ENCODE results near the gene FBXO10.
"Not testable (repeated sequence)": the region's sequence is repeated elsewhere in the genome, so short reads cannot be mapped to it uniquely, and the experiment has no call there.

Gene FBXO10, protein sequence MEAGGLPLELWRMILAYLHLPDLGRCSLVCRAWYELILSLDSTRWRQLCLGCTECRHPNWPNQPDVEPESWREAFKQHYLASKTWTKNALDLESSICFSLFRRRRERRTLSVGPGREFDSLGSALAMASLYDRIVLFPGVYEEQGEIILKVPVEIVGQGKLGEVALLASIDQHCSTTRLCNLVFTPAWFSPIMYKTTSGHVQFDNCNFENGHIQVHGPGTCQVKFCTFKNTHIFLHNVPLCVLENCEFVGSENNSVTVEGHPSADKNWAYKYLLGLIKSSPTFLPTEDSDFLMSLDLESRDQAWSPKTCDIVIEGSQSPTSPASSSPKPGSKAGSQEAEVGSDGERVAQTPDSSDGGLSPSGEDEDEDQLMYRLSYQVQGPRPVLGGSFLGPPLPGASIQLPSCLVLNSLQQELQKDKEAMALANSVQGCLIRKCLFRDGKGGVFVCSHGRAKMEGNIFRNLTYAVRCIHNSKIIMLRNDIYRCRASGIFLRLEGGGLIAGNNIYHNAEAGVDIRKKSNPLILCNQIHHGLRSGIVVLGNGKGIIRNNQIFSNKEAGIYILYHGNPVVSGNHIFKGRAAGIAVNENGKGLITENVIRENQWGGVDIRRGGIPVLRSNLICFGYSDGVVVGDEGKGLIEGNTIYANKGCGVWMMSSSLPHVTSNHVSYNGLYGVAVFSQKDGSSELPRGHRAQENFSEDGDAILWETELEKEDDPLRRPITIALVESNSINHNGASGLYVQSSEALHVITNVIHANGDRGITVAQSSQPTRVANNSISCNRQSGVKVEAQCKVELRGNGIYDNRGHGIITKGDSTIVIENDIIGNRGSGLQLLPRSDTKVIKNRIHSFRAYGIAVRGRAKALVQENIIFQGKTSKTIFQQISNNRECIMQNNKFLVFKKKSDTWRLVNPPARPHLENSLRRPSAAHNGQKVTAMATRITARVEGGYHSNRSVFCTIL

DNA sequence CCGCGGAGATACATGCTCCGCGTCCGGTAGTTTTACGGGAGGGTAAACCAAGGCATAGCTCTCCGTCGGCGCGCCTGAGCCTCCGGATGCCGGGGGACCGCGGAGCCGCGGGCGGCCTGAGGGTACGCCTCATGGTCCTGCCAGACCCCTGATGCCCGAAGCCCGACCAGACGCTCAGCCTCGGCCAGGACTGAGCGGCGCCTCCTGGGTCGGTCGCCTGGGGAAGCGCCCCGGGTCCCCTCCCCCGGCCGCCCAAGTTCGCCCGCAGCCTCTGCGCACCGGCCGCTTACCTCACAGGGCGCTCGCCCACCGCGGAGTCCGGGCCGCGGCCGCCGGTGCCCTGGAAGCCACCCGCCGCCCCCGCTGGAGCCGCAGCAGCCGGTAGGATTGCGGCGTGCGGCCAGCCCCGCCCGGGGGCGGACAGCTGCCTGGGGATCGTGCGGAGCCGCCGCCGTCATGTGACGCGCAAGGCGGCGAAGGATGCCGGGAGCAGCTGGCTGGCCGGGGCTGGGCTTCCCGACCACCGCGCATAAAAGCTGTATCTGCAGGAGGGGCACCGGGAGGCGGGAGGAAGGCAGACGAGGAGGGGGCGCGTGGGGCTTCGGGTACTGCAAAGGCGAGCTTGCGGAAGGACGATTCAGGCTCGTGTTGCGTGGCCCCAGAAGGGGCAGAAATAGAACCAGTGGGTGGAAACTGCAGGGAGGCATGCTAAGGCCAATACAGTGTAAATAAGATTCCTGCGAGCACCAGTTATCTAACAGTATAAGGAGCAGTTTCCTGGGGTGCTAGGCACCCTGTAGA is at the start of gene FBXO10:
Gene FBXO10, minus strand, starts transcription at position 460 of the 801 bp plus-strand sequence. CDS start 34,612 bp downstream, outside the sequence.
- DNase-seq, result peak; percentile 24 to 51

DNA sequence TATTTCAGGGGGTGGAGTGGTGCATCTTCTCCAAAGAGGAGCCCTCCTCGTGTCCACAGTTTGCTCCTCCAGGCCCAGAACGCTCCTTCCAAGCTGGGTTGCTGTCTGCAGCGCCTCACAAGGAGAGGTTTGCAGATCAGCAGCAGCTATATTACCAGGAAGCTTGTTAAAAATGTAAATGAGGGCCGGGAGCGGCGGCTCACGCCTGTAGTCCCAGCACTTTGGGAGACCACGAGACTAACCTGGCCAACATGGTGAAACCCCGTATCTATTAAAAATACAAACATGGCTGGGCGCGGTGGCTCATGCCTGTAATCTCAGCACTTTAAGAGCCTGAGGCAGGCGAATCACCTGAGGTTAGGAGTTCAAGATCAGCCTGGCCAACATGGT is 49.6 kb upstream of the FBXO10 start:
- no peak for DNase-seq

DNA sequence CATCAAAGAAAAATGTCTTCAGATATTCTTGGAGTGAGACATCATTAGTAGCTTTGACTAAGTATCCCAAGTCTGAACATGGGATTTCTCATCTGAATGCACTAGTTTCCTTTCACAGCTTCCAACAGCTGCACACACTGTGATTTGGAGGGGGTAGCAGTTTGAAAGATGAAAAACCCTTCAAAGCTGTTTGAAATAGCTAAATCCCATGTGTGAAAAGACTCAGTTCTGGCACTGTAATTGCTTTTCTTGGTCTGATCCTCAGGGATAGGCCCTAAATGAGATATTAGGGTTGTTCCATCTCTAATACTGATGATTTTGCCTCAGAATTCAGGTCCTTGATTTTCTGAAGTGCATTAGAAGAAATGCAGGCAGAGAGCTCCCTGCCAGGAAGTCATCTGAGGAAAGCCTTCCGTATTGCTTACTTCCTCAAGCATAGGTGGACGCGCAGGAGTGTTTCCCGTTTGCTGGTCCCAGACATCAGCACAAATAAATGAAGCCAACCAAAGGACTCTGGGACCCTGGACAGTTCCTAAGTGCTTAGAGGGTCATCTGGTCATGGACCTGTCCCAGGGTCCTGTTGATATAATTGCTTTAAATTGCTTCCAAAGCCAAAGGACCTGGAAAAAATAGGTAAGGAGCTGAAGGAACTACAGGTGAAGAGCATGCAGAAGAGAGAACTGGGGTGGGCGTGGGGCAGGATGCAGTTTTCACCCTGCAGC is 49.0 kb upstream of the FBXO10 start:
- DNase-seq, result no peak

DNA sequence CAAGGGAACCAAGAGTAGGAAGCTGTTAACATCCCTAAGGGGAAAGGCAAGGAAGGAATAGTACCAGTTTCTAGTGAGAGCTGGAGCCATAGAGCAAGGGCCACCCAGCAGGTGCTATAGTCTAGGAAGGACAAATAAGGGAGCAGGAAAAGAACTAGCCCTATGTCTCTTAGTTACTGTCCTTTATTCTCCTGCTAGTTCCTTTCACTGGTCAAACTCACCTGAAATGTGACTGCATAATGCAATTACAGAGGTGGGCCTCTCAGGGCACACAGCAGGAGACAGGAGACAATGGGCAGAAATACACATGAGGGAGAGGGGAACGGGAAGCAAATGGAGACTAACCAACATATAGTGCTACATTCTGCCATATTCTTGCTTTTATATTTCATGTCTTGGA is 47.9 kb upstream of the FBXO10 start:
- DNase-seq, result no peak

DNA sequence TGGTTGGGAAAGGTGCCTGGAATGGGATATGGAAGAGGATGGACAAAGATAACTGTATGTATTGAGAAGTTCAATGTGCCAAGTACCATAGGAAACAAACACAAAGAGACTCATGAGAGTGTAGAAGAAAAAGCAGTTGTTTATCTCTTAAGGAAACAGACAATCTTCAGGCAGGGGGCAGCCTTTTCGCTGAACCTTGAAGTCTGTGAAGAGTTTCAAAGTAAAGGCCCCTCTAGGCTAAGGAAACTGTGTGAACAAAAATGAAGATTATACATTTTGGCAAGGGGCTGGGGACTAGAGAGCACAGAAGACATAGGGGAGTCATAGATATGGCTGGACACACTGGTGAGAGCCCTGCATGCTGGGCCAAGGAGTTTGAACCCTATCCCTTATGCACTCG is 47.1 kb upstream of the FBXO10 start:
- no peak for DNase-seq

DNA sequence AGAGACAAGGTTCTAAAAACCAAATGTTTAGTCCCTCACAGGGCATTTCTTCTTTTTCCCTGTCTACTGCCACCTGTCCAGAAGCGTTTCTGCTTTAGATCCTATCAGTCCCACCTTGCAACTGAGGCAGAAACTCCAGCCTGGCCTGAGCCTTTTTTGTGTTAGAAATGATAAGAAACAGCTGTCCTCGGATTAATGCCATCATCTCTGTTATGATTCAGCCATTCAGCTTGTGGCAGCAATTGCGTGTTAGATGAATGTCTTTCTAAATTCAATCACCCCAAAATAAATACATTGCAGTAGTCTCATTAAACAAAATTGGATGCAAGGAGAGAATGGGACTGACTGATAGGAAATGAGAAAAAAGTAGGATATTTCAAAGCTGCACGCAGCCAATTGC is 46.3 kb upstream of the FBXO10 start:
- no peak for DNase-seq

DNA sequence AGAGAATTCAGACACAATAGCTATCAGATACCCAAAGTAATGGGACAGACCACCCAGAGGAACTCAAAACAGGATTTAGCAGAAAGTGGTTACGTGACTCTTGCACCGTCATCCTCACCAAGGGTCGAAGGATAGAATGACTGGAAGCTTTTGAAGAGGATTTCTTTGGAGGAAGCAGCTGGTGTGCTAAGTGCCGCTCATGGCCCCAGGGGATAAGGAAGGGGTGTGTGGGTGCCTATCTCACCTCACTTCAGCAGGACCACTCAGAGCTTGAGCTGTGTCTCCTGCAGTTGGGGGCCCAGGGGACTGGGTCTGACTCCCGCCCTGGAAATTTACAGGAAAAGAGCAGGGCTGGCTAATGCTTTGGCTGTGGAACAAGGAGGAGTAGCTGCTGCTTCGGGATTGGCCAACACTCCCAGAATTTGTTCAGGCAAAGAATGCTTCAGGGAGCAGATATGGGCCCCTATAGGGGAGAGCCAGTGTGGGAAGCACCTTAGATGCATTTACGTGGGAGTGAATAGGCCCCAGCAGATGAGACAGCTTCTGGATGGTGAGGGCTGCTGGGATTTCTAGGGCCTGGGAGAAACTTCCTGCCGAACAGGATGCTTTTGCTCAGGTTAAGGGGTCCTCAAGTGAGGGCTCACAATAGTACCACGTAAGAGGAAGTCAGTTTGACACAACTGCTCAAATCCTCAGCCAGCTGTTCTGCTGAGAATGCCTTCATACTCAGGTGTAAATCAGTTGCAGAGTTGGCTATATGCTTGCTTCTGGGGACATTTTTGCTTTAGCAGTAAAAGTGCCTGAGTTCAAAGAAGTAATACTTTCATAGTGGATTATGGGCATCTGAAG is 45.3 kb upstream of the FBXO10 start:
- DNase-seq, result no peak

DNA sequence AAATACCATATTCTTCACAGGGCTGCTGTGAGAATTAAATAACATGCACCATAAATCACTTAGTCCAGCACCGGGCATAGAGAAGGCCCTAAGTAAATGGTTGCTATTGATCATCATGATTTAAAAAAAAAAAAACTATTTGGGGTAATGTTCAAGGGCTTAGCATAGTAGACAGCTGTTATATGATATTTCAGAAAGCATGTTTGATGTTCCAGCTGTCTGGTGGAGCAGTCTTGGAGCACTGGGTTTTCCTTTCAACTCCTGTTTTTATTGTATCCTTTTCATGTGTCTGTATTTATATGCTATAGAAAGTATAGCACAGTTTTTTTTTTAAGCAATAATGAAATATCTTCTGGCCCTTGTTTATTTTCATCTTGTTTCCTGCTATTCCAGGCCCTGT is 44.2 kb upstream of the FBXO10 start:
- DNase-seq, result no peak

DNA sequence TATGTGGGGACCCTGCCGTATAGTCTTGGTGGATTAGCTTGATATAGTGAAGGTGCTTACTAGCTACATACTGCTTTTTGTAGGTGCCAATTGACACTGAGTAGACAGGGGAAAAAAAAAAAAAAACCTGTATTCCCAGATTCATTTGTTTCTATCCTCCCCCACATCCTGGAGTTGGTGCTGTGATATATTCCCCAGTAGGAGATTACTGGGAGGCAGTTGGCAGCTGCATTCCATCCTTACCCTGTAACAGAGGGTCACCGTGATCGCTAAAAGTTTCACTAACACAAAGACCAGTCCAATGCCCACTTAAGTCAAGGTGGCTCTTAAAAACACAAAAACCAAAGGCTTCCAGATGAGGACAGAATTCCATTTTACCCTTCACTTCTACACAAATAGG is 43.6 kb upstream of the FBXO10 start:
- DNase-seq, result no peak

DNA sequence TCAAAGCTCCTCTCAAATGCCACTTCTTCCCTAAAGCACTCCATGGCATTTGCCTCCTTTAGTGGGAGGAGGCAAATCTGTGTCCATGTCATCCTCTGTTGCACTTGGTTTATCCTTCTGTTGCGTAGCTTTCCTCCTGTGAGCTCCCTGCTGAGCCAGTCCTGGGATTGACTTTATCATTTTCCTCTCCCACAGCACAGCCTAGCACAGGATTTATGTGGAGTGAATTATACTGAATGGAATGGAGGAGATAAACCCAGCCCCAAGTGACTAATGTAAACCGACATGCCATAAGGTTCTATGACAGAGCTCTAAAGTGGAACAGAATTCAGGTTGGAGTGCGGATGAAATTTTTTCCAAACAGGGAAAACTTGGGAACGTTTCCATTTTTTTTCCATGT is 42.6 kb upstream of the FBXO10 start:
- DNase-seq, result no peak

DNA sequence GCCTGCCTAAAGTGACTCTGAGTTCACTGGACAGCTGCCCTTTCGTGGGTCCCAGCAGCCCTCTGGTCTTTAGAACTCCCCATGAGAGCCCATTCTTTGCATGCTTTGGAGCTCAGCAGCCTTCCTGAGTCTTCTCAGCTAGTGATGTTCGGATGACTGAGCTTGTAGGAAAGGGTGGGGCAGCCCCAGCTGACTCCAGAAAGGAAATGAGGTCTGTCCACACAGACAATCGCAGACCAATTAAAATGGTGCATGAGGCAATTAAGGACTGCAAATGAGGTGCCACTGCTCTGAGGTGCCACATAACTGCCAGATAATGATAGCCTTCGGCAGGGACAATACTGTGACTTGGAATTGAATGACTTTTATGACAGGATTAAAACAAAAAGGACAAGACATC is 41.7 kb upstream of the FBXO10 start:
- no peak for DNase-seq

DNA sequence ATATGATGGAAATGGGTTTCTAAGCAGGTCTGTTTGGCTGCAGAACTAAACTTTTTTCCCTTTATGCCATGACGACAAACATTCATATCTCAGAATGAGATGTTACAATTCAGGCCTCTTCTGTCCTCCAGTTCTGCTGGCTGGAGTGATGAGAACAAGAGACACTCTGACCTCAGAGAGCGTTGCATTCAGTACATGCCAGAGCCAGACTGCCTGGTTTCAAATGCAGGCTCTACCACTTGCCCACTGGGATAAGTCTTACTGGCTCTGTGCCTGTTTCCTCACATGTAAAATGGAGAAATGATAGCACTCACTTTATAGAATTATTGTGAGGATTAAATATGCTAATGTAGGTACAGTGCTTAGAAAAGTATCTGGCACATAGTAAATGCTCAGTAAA is 41.0 kb upstream of the FBXO10 start:
- no peak for DNase-seq

DNA sequence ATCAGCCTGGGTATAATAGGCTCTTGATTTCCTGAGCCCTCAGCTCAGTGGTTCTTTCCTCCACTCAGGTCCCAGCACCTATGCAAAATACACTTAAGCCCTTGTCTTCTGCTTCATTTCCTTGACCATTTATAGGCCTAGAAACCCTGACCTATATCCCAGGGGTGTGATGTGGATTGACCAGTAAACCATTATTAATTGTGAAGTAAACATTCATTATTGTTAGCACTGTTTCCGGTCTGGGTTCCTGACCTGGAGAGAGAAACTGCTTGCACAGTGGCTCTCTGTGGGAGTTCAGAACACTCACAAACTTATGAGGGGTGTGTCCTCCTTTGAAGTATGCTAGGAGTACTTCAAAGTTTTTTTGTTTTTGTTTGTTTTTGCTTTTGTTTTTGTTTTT is 35.8 kb upstream of the FBXO10 start:
- DNase-seq, result no peak

DNA sequence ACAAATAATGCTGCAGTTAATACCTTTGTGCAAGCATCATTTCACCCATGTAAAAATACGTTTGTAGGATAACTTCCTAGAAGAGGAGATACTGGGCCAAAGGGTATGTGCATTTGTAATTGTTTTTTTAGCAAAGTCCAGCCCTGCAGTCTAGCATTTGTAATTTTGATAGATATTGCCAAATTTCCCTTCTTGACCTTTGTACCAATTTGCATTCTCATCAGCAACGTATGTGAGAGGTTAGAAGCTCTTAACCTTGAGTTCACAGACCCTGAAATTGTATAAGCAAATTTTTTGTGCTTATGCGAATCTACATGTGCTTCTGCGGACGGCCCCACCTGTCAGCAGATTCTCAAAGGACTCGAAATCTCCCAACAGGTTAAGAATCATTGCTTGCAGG is 34.8 kb upstream of the FBXO10 start:
- no peak for DNase-seq

DNA sequence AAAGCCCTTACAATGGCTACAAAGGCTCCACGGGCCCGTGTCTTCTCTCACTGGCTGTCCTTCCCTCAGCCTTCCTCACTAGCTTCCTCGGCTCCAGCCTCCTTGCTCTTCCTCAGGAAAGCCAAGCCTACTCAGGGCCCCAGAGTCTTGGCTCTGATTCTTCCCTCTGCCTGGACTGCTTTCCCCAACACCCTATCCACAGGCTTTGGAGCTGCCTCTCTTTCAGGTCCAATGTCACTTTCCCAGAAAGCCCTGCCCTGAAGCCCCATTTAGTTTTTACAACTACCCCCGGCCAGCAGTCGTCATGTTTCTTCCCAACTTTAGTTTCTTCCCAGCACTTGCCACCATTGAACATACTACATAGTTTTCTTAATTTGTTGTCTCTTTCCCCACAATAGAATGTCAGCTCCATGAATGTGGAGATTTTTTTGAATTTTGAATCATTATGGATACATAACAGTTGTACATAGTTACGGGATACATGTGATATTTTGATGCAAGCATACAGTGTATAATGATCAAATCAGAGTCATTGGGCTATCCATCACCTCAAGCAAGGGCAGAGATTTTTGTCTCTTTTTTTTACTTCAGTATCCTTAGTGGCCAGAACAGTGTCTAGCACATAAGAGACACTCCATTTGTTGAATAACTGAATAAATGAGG is 33.7 kb upstream of the FBXO10 start:
- no peak for DNase-seq

DNA sequence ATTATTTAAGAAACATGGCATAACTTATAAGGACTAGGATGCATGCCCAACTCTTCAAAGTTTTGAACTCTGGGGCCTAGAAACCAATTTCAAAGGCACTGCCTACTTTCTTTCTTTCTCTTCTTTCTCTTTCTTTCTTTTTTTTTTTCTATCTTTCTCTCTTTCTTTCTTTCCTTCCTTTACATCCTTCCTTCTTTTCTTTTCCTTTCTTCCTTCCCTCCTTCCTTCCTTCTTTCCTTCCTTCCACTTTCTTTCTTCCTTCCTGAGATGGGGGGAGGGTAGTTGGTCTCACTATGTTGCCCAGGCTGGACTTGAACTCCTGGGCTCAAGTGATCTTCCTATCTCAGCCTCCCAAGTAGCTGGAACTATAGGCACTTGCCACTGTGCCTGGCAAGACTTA is 32.1 kb upstream of the FBXO10 start:
- DNase-seq, result no peak

DNA sequence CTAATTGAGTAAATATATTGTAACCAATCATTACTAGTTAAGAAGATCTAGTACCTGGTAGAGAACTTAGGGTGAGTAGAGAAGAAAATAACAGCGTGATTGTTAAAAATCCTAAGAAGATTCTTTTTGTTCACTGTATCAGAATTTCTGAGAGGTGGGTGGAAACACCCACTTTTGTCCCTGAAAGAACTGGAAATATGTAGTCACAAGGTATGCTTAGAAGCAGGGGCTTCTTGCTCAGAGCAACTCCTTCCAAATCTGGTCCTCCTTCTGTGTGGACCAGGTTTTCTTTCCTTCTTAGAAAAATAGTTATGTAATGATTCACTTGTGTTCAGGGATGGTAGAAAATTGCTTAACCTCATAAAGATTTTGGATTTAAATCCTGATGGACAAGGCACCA is 28.1 kb upstream of the FBXO10 start:
- DNase-seq, result no peak

DNA sequence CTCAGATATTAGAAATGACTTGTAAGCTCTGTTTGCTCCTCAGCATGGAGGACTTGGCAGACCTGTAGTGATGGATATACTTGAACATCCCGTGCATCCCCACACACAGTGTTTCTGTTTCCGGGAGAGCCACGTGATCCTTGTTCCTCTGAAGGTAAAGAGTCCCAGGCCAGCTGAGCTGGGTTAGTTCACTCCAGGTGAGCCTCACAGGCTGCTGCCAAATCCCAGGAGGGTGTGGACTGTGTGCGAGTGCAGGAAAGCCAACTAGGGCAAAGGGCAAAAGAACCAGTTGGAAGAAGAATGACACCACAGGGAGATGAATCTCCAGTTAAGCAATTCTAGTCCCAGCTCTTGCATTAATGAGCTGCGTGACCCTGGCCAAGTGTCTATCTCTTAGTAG is 26.6 kb upstream of the FBXO10 start:
- DNase-seq, result no peak

DNA sequence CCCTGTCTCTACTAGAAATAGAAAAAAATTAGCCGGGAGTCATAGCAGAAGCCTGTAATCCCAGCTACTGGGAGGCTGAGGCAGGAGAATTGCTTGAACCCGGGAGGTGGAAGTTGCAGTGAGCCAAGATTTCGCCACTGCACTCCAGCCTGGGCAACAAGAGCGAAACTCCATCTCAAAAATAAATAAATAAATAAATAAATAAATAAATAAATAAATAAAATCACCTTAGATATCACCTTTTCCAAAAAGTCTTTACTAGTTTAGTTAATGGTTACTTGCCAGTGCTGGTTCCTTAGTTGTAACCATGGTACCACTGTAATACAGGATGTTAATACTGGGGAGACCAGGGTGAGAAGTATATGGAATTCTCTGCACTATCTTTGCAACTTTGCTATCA is 25.9 kb upstream of the FBXO10 start:
- not testable (repeated sequence) for DNase-seq

DNA sequence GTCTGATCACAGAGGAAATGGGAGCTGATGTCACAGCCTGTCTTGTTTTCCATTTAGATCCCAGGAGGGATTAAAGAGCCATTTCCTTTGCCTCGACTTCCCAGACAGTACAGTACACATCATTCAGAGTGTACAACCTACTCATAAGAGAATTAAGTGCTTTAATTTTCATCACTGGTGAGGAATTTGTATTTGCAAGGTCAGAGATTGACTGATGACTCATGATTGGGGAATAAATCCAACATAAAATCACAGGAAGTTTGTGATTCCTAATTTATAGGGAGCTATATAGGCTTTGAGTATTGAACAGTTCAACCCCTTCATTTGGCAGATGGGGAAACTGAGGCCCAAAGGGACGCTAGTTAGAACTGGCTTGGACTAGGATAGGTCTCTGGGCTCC is 20.3 kb upstream of the FBXO10 start:
- no peak for DNase-seq

DNA sequence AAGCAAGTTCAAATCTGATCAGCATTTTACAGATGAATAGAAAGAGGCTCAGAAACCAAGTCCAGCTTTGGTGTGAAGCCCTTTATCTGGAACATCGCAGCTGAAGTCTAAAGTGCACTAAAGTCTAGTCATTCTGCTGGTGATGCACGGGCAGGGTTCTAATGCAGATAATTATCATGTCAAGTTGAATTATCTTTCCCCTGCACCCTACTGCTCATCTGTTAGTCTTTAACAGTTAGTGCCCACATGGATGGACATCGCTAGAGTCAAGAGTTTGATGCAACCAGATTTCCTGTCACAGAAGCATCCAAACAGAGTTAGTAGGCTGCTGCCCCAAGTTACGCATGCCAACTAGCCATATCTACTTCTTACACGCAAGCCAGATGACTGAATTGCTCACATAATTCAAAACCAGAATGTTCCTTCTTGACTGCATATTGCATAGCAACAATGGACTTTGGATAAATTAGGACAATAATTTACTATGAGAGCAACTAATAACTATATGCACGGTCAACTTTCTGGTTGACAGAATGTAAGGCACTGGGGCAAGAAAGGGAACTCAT is 17.8 kb upstream of the FBXO10 start:
- DNase-seq, result no peak
